GM19025 (cell line): Measurements from ENCODE around the gene UBASH3A.
"Not testable (repeated sequence)": the region's sequence is repeated elsewhere in the genome, so short reads cannot be mapped to it uniquely, and the experiment has no call there.

Experiments
- ATAC-seq: cut with Tn5 transposase; IDR thresholded peaks from one replicate; pipeline ENCODE4 v1.9.1; 2021; ENCODE audit warnings: mild to moderate bottlenecking, low read depth, moderate library complexity; ENCODE audit not compliant: unreplicated experiment

Gene UBASH3A

GRCh38 chr21:42406866-42407265 is 3.2 kb downstream of the UBASH3A start:
- ATAC-seq: no peak

DNA sequence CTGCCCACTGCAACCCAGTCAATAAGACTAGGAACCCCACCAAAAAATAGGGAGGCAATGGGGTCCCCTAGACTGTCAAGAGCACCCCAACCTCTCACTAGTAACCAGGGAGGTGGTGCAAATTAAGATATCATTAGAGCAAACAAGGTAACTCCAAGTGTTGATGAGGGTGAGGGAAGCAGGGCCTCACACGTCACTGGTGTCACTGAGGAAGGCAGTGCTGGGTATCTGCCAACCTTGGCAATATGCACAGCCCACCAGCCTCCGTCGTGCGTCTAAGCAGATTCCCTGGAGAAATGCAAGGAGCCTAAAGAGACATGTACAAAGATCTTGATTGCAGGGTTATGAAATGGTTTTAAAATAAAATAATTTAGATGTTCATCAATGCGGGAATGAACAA is 3.8 kb downstream of the UBASH3A start:
- ATAC-seq: no peak

- not testable (repeated sequence) for ATAC-seq
Observed at GRCh38 chr21:42408718-42409117, 5.0 kb downstream of the UBASH3A start.

GRCh38 chr21:42409366-42409765 is 5.7 kb downstream of the UBASH3A start:
- no peak for ATAC-seq

GRCh38 chr21:42411197-42411869 is 7.6 kb downstream of the UBASH3A start:
- ATAC-seq: no peak

DNA sequence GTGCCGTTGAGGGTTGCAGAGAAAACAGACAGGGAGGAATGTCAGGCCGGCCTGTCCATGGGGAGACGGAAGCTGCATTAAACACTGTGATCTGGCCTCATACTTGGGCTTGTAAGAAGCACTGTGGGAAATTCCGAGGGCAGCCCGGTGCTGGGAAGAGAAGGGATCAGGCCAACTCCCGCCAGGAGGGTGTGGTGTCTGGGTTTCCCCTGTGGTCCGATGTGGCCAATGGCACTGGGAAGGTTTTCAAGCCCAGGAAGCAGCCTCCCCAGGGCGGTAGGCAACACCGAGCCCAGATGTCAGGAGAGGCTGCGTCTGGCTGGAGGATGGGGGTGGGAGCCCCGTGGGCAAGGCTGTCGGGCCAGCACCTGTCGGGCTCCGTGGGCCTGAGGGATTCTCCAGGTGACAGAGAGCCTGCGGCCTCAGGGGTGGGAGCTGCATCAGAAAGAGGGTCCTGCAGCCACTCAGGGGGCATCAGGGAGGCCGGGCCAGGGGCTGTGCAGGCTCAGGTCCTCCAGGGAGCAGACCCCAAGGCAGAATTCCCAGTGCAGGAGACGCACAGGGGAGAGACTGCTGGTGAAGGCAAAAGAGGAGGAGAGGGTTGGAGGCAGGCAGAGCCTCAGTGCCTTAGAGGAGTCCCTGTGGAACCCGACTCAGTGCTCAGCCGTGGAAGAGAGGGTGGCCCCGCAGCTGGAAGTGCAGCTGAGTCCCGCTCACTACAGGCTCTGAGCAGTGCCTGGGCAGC is 8.4 kb downstream of the UBASH3A start:
- ATAC-seq: no peak

DNA sequence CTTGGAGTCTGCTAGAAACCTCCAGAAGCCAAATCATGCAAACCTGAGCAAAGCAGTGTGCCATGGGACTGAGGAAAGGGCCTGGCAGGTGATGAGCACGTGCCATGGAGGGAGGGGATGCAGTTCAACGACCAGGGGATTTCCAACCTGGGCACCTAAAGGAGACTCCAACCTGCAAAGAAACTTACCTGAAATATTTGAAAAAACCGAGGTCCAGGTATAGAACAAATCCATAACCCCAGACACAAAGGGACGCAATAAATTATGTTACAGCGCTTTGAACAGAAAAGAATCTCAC is 8.9 kb downstream of the UBASH3A start:
- ATAC-seq: no peak

DNA sequence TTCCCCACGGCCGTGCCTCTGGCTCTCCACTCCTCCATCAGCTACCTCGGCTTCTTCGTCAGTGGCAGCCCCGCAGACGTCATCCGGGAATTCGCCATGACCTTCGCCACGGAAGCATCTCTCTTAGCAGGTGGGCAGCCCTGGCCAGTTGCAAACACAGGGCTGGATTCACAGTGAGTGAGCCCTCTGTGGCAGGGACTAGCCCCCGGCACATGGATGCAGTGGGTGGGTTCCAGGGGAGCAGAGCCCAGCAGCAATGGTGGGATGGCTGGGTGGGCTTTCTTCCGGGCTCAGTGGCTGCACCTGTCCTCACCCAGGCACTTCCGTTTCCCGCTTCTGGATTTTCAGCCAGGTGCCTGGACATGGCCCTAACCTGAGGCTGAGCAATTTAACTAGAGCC is 9.4 kb downstream of the UBASH3A start:
- no peak for ATAC-seq

DNA sequence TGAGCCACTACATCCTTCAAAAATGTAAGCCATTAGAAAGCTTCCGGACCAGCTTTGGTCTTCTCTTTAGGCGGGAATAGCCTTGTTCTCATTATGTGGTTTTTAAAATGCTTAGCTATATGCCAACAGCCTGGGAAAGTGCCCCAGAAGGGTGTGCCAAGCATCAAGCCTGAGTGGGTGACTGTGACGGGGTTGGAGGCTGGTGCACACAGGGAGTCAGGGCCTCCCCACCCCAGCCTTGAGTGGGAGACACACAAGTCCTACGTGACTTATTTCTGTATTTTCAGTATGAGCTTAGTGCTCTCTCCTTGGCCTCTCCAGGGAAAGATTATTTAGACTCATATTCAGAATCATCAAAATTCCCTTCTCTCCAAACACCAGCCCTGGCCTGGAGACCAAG is 9.8 kb downstream of the UBASH3A start:
- no peak for ATAC-seq

DNA sequence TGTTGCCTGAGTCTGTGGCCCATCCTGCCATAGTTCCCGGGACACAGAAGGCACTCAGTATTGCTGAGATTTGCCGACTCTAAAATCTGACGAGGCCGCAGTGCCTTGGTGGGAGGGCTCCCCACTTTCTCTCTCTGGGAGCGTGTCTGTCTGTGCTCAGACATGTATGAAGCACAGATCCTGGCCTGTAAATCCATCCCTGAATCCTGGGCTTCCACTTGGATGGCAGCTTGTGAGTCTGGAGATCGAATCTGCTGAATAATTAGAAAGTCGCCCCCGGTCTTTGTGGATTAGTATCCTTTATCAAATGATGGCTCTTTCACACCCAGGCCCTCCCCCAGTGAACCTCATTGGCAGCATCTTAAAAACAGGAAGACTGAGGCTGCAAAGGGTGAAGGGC is 10.4 kb downstream of the UBASH3A start:
- no peak for ATAC-seq

GRCh38 chr21:42414553-42414927 is 10.8 kb downstream of the UBASH3A start:
- no peak for ATAC-seq

- peak; percentile 72 for ATAC-seq
Observed at GRCh38 chr21:42414928-42415769, 11.4 kb downstream of the UBASH3A start.

- ATAC-seq: no peak
Observed at GRCh38 chr21:42417533-42417932, 13.8 kb downstream of the UBASH3A start.

- ATAC-seq: no peak
Observed at GRCh38 chr21:42418886-42419285, 15.2 kb downstream of the UBASH3A start.

DNA sequence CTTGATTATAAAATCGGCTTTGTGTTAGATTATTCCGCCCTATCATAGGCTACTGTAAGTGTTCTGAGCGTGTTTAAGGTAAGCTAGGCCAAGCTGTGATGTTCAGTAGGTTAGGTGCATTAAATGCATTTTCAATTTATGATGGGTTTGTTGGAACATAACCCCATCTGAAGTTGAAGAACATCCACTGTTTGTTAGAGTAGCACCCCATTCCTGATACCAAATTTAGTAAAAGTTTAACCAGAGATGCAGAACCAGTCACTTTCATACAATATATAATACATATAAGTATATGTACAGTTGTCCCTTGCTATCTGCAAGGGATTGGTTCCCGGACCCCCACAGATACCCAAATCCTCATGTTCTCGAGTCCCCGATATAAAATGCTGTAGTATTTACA is 16.1 kb downstream of the UBASH3A start:
- ATAC-seq: no peak

GRCh38 chr21:42421018-42421793 is 17.5 kb downstream of the UBASH3A start:
- ATAC-seq: no peak

DNA sequence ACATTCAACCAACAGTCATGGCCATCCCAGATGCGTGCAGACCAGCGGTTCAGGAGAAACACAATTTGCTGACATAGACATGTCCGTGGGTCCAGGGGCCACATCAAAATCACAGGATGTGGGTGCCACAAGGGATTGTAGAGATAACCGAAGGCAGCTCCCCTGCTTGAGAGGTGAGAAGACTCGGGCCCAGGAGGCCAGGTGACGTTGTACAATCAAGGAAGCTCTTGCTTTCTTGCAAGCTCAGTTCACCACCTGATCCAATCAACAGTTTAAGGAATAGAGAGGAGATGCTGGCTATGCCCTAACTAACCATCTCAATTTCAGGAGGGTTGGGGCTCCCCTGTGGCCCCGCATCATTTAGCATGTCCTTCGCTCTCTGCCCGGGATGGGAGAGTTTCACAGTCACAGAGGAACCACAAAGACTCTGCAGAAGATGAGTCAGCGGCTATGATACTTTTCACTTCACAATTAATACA is 19.5 kb downstream of the UBASH3A start:
- ATAC-seq: peak; percentile 51

DNA sequence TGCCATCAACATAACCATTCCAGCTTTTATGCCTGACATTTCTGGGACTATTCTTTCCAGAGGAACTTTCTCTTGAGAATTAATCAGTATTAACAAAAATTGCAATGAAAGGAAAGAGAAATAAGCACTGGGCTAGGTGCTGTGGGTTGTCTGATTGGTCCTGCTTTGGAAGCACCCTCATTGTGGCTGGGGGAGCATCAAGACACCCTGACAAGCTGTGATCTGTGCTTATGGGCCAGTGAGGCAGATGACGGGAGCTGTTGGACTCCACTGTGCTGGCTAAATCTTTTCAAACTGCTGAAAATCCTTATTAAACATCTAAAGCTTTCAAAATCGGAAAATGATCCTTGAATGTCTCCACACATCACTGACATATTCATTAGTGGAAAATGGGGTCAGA is 20.0 kb downstream of the UBASH3A start:
- ATAC-seq: no peak

- no peak for ATAC-seq
Observed at GRCh38 chr21:42424914-42425541, 21.3 kb downstream of the UBASH3A start.

GRCh38 chr21:42425591-42425990 is 21.9 kb downstream of the UBASH3A start:
- ATAC-seq: no peak
